Stimulated activated CD8-positive, alpha-beta memory T cell treated with anti-CD3 and anti-CD28 coated beads, Interleukin-7, amount 100 ng/mL, for 1 hour (primary cell): ENCODE results near the gene CTSW.
"Not testable (repeated sequence)": the region's sequence is repeated elsewhere in the genome, so short reads cannot be mapped to it uniquely, and the experiment has no call there.

Experiments used
- DNase-seq, 2 donors: peaks; one replicate each; pipeline ENCODE4 v3.0.0-alpha.2; 2020; ENCODE audit warnings: low read depth in 2 of 2

The CTSW gene

GRCh38 chr11:65885808-65886536 lies 6.3 kb downstream of the CTSW start:
- no peak for DNase-seq

GRCh38 chr11:65886826-65887722 lies 7.4 kb downstream of the CTSW start:
- DNase-seq: no peak

GRCh38 chr11:65887723-65888162 lies 8.1 kb downstream of the CTSW start:
- no peak for DNase-seq

- DNase-seq: peak; percentile 86 to 89
Observed at GRCh38 chr11:65888163-65888814, 8.7 kb downstream of the CTSW start, which contains the start of gene FIBP. Gene FIBP, minus strand, starts transcription at chr11:65888471. Its CDS starts 53 bp downstream, at chr11:65888418.

- peak; percentile 98 to 99 for DNase-seq
Observed at GRCh38 chr11:65890324-65891218, 10.9 kb downstream of the CTSW start, which contains the start of gene CCDC85B. Gene CCDC85B, plus strand, starts transcription at chr11:65890673. Its CDS starts 111 bp downstream, at chr11:65890784.

- no peak for DNase-seq
Observed at GRCh38 chr11:65891219-65892136, 11.8 kb downstream of the CTSW start.

GRCh38 chr11:65892137-65892540 lies 12.5 kb downstream of the CTSW start:
- not testable (repeated sequence) for DNase-seq

- no peak for DNase-seq
Observed at GRCh38 chr11:65892661-65893317, 13.2 kb downstream of the CTSW start.

- DNase-seq: no peak
Observed at GRCh38 chr11:65894034-65894591, 14.5 kb downstream of the CTSW start.

GRCh38 chr11:65895482-65895981 lies 15.9 kb downstream of the CTSW start:
- no peak for DNase-seq

GRCh38 chr11:65896034-65896999 lies 16.7 kb downstream of the CTSW start:
- DNase-seq: no peak

- no peak for DNase-seq
Observed at GRCh38 chr11:65897020-65897471, 17.4 kb downstream of the CTSW start.

GRCh38 chr11:65898656-65899355 lies 19.2 kb downstream of the CTSW start:
- DNase-seq: no peak

- DNase-seq: no peak
Observed at GRCh38 chr11:65899356-65900124, 19.9 kb downstream of the CTSW start.

- DNase-seq: peak; percentile 76 to 77
Observed at GRCh38 chr11:65900125-65900898, 20.7 kb downstream of the CTSW start, which contains the start of gene FOSL1. Gene FOSL1, minus strand, starts transcription at chr11:65900388. Its CDS starts 49 bp downstream, at chr11:65900339.
